Measurements from ENCODE around the gene MAD1L1.

MAD1L1 gene

DNA sequence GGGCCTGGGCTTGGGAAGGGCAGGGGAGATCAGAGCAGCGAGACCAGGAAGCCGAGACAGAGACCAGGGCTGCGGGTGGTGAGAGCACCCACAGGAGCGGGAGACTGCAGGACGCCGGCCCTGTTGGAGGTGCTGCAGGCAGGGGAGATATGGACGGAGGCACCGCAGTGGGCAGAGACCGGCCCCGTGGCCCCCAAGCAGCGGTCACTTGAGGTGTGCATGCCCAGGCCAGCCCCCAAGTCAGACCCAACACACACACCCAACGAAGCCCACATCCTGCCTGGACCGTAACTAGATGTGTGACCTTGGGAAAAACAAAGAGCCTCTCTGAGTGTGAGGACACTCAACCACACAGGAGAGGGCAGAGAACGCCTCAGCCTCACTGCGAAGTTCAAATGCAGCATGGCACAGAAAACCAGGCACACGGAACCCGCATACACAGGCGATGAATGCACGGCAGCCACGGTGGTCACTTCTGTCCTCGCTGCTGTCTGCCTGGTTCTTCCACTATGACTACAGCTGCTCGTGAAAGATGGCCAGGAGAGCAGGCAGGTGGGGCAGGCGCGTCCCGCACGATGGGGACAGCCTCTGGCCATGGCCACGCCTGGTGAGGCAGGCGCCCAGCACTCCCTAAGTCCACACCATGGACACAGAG lies 214.7 kb downstream of the MAD1L1 start:
- Histone ChIP-seq H3K27me3 (ENCODE audit: control insufficient read depth in 5 of 5, insufficient read depth in 4 of 5, low read length in 5 of 5) (no peaks in the 10 kb centered on the region), H3K9me3 (ENCODE audit: control insufficient read depth in 5 of 5, low read length in 5 of 5) (no peaks in the 10 kb centered on the region), H3K4me1 (ENCODE audit: control insufficient read depth in 5 of 5, insufficient read depth in 5 of 5, low read length in 5 of 5) (peaks cover 6 to 30% (median 23%) of the 10 kb centered on the region in 5 donors), H3K4me3 (ENCODE audit: low read depth in 1 of 5, low read length in 5 of 5) (no peak overlapping the region), H3K9ac (ENCODE audit: low read length in 5 of 5) (no peak overlapping the region), H3K27ac (ENCODE audit: low read depth, low read length) (no peak overlapping the region), H3K36me3 (ENCODE audit: control insufficient read depth in 5 of 5, insufficient read depth in 5 of 5, low read length in 5 of 5) (peaks cover 0 to 14% (median 11%) of the 10 kb centered on the region in 5 donors)

DNA sequence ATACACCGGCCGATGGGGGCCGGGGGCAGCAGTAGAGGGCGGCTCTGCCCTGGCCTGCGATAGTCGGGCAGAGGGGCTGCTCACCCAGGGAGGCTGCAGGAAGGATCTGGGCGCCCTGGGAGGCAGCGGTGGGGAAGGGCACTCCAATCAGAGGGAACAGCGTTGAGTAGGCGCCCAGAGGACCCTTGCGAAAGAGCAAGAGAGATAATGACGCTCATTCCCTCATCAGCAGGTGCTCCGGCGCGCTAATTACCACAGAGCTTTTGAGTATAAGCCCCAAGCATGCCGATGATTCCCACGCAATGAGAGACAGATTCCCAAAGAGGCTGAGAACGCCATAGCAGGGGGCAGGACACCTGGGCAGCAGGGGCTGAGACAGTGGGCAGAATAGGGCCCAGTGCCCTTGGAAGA lies 215.3 kb downstream of the MAD1L1 start:
- no peak overlapping the region for H3K4me3 ChIP-seq (ENCODE audit: low read depth in 1 of 5, low read length in 5 of 5)
- no peaks in the 10 kb centered on the region for H3K27me3 ChIP-seq (ENCODE audit: control insufficient read depth in 5 of 5, insufficient read depth in 4 of 5, low read length in 5 of 5)
- H3K4me1 ChIP-seq (ENCODE audit: control insufficient read depth in 5 of 5, insufficient read depth in 5 of 5, low read length in 5 of 5): peaks cover 8 to 30% (median 23%) of the 10 kb centered on the region in 5 donors
- H3K9me3 ChIP-seq (ENCODE audit: control insufficient read depth in 5 of 5, low read length in 5 of 5): no peaks in the 10 kb centered on the region
- no peak overlapping the region for H3K9ac ChIP-seq (ENCODE audit: low read length in 5 of 5)
- no peak overlapping the region for H3K27ac ChIP-seq (ENCODE audit: low read depth, low read length)
- H3K36me3 ChIP-seq (ENCODE audit: control insufficient read depth in 5 of 5, insufficient read depth in 5 of 5, low read length in 5 of 5): peaks cover 0 to 16% (median 13%) of the 10 kb centered on the region in 5 donors

GRCh38 chr7:2016761-2017480 lies 215.8 kb downstream of the MAD1L1 start:
- Histone ChIP-seq H3K9ac (ENCODE audit: low read length in 5 of 5) (no peak overlapping the region), H3K4me1 (ENCODE audit: control insufficient read depth in 5 of 5, insufficient read depth in 5 of 5, low read length in 5 of 5) (peaks cover 8 to 30% (median 23%) of the 10 kb centered on the region in 5 donors), H3K27me3 (ENCODE audit: control insufficient read depth in 5 of 5, insufficient read depth in 4 of 5, low read length in 5 of 5) (no peaks in the 10 kb centered on the region), H3K27ac (ENCODE audit: low read depth, low read length) (no peak overlapping the region), H3K9me3 (ENCODE audit: control insufficient read depth in 5 of 5, low read length in 5 of 5) (no peaks in the 10 kb centered on the region), H3K36me3 (ENCODE audit: control insufficient read depth in 5 of 5, insufficient read depth in 5 of 5, low read length in 5 of 5) (peaks cover 0 to 21% (median 14%) of the 10 kb centered on the region in 5 donors), H3K4me3 (ENCODE audit: low read depth in 1 of 5, low read length in 5 of 5) (no peak overlapping the region)

- Histone ChIP-seq H3K36me3 (ENCODE audit: control insufficient read depth in 5 of 5, insufficient read depth in 5 of 5, low read length in 5 of 5) (peaks cover 0 to 23% (median 14%) of the 10 kb centered on the region in 5 donors), H3K9ac (ENCODE audit: low read length in 5 of 5) (no peak overlapping the region), H3K4me1 (ENCODE audit: control insufficient read depth in 5 of 5, insufficient read depth in 5 of 5, low read length in 5 of 5) (peaks cover 8 to 29% (median 23%) of the 10 kb centered on the region in 5 donors), H3K27me3 (ENCODE audit: control insufficient read depth in 5 of 5, insufficient read depth in 4 of 5, low read length in 5 of 5) (no peaks in the 10 kb centered on the region), H3K4me3 (ENCODE audit: low read depth in 1 of 5, low read length in 5 of 5) (no peak overlapping the region), H3K9me3 (ENCODE audit: control insufficient read depth in 5 of 5, low read length in 5 of 5) (no peaks in the 10 kb centered on the region), H3K27ac (ENCODE audit: low read depth, low read length) (no peak overlapping the region)
Observed at GRCh38 chr7:2016021-2016631, 216.6 kb downstream of the MAD1L1 start.

GRCh38 chr7:2015251-2015871 lies 217.4 kb downstream of the MAD1L1 start:
- Histone ChIP-seq H3K27me3 (ENCODE audit: control insufficient read depth in 5 of 5, insufficient read depth in 4 of 5, low read length in 5 of 5) (no peaks in the 10 kb centered on the region), H3K4me3 (ENCODE audit: low read depth in 1 of 5, low read length in 5 of 5) (no peak overlapping the region), H3K27ac (ENCODE audit: low read depth, low read length) (no peak overlapping the region), H3K36me3 (ENCODE audit: control insufficient read depth in 5 of 5, insufficient read depth in 5 of 5, low read length in 5 of 5) (peaks cover 0 to 23% (median 14%) of the 10 kb centered on the region in 5 donors), H3K9me3 (ENCODE audit: control insufficient read depth in 5 of 5, low read length in 5 of 5) (no peaks in the 10 kb centered on the region), H3K4me1 (ENCODE audit: control insufficient read depth in 5 of 5, insufficient read depth in 5 of 5, low read length in 5 of 5) (peaks cover 8 to 21% (median 21%) of the 10 kb centered on the region in 5 donors), H3K9ac (ENCODE audit: low read length in 5 of 5) (no peak overlapping the region)

DNA sequence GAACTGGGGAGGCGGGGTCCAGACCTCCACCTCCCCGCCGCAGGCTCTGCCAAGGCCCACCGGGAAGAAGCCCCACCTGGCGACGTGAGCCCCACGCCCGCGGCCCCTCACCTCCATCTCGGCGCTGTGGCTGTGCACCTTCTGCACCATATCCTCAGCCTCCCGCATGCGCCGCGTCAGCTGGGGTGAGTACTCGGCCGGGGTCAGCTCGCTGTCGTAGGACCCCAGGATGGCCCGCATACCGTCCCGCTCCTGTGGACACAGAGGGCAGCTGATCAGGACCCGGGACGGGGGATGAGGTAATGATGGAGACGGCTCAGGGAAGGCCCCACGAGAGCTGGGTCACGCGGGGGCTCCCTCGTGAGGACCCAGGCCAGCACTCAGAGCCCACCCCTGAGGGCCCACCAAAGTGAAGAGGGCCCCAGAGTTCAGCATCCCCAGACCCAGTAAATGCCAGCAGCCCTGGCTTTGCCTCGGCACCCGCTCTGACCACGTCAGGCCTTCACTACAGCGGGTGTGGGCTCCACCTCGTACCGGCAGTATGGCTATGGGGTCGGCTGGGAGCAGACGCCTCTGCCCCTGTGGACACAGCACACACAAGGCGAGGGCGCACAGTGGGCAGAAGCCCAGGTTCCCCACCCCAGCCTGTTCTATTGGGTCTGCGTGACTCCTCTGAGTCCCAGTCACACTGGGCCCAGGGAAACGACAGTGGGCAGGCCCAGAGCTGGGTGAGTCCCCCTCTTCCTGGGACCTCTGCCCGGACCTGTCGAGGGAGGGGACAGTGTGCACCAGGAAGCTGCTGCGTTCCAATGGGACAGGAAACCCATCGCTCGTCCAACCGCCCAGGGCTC lies 218.1 kb downstream of the MAD1L1 start:
- peaks cover 8 to 14% (median 14%) of the 10 kb centered on the region in 5 donors for H3K4me1 ChIP-seq (ENCODE audit: control insufficient read depth in 5 of 5, insufficient read depth in 5 of 5, low read length in 5 of 5)
- H3K9me3 ChIP-seq (ENCODE audit: control insufficient read depth in 5 of 5, low read length in 5 of 5): no peaks in the 10 kb centered on the region
- H3K27ac ChIP-seq (ENCODE audit: low read depth, low read length): no peak overlapping the region
- no peaks in the 10 kb centered on the region for H3K27me3 ChIP-seq (ENCODE audit: control insufficient read depth in 5 of 5, insufficient read depth in 4 of 5, low read length in 5 of 5)
- H3K36me3 ChIP-seq (ENCODE audit: control insufficient read depth in 5 of 5, insufficient read depth in 5 of 5, low read length in 5 of 5): peaks cover 0 to 23% (median 14%) of the 10 kb centered on the region in 5 donors
- H3K9ac ChIP-seq (ENCODE audit: low read length in 5 of 5): no peak overlapping the region
- H3K4me3 ChIP-seq (ENCODE audit: low read depth in 1 of 5, low read length in 5 of 5): no peak overlapping the region

GRCh38 chr7:2013381-2014311 lies 219.1 kb downstream of the MAD1L1 start:
- H3K27me3 ChIP-seq (ENCODE audit: control insufficient read depth in 5 of 5, insufficient read depth in 4 of 5, low read length in 5 of 5): no peaks in the 10 kb centered on the region
- no peak overlapping the region for H3K27ac ChIP-seq (ENCODE audit: low read depth, low read length)
- peaks cover 4 to 6% (median 6%) of the 10 kb centered on the region in 5 donors for H3K4me1 ChIP-seq (ENCODE audit: control insufficient read depth in 5 of 5, insufficient read depth in 5 of 5, low read length in 5 of 5)
- no peak overlapping the region for H3K4me3 ChIP-seq (ENCODE audit: low read depth in 1 of 5, low read length in 5 of 5)
- peaks cover 0 to 23% (median 14%) of the 10 kb centered on the region in 5 donors for H3K36me3 ChIP-seq (ENCODE audit: control insufficient read depth in 5 of 5, insufficient read depth in 5 of 5, low read length in 5 of 5)
- no peak overlapping the region for H3K9ac ChIP-seq (ENCODE audit: low read length in 5 of 5)
- no peaks in the 10 kb centered on the region for H3K9me3 ChIP-seq (ENCODE audit: control insufficient read depth in 5 of 5, low read length in 5 of 5)

GRCh38 chr7:2012981-2013380 lies 219.8 kb downstream of the MAD1L1 start:
- Histone ChIP-seq H3K27ac (ENCODE audit: low read depth, low read length) (no peak overlapping the region), H3K4me3 (ENCODE audit: low read depth in 1 of 5, low read length in 5 of 5) (no peak overlapping the region)

More at GRCh38 chr7:2012981-2013380, 219.8 kb downstream of the MAD1L1 start:
- Histone ChIP-seq H3K27me3 (ENCODE audit: control insufficient read depth in 5 of 5, insufficient read depth in 4 of 5, low read length in 5 of 5) (no peaks in the 10 kb centered on the region), H3K36me3 (ENCODE audit: control insufficient read depth in 5 of 5, insufficient read depth in 5 of 5, low read length in 5 of 5) (peaks cover 0 to 23% (median 18%) of the 10 kb centered on the region in 5 donors), H3K9me3 (ENCODE audit: control insufficient read depth in 5 of 5, low read length in 5 of 5) (no peaks in the 10 kb centered on the region), H3K4me1 (ENCODE audit: control insufficient read depth in 5 of 5, insufficient read depth in 5 of 5, low read length in 5 of 5) (peaks cover 0 to 2% (median 0%) of the 10 kb centered on the region in 5 donors), H3K9ac (ENCODE audit: low read length in 5 of 5) (no peak overlapping the region)

All from subcutaneous abdominal adipose tissue (tissue), 5 donors.